NCI-H2107 treated with DMSO at 0.1 percent for 48 hours (cell line): ENCODE data around the gene LGALS1.
A peak's percentile ranks its signal among the peaks of the same experiment; 100 is the strongest.
"Not testable (repeated sequence)": the region's sequence is repeated elsewhere in the genome, so short reads cannot be mapped to it uniquely, and the experiment has no call there.

ENCODE experiments used
- DNase-seq: peaks from one replicate; lab custom pipeline; 2025; ENCODE audit not compliant: unreplicated experiment; lab: John Stamatoyannopoulos, UW

The LGALS1 gene

DNA sequence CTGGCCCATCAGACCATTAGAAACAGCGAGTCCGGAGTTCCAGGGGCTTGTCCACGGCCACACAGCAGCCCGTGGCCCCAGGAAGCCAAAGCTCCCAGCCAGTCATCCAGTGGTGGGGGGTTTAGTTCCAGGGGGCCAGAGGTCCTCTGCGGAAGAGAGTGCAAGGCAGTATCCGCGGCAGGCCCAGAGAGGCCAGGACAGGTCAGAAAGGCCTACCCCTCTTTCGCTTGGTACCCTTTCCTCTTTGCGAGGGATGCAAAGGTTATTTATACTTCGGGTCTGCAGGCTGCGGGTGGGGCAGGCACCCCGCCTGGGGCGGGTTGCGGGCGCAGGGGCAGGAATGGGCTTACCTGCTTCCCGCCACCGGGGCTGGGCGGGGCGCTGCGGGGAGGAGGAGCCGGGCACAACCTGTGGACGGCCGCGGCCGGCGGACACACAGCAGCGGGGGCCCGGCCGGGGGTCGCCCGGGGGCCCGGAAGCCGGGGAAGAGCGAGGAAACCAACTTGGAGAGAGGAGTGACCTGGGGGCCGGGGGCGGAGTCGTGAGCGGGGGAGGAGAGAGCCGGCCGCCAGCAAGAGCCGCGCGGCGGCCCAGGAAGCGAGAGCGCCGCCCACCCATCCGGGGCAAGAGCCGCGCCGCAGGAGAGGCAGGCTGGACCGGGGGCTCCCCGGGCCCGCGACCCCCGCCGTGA is 36.2 kb upstream of the LGALS1 start, which contains the start of gene SH3BP1:
Gene SH3BP1, plus strand, starts transcription at position 600 of the 691 bp plus-strand sequence. CDS start 119 bp downstream, outside the sequence.
- DNase-seq = no peak

DNA sequence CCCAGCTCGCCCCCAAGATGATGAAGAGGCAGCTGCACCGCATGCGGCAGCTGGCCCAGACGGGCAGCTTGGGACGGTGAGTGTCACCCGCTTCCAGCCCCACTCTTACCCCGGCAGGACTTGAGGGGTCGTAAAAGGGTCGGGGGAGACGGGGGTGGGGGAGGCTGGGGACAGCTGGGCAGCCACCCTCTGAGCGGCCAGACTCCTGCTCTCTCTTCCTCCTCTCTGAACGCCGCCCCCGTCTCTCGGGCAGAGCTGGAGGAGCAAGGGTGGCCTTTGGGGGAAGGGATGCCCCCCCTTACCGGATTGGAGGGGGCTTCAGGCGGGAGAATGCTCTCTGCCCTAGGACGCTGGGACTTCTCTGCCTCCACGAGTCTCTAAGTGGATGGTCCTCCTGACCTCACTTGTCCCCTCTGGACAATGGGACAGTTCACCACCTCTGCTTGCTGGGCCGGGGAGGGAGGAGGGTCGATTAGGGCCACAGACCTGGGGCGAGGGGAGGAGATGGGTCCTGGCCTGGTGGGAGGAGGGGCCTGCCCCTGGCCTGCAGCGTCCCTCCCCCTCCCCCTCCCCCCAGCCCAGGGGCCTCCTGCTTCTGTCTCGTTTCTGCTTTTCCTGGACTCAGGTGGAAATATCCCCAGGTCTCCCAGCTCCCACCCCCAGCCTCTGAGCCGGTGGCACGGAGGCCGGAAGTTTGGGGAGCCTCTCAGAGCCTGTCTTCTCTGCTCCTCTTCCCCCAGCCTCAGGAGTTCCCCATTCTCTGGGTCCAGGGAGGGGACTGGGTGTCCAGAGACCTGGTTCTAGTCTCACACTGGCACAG is 35.5 kb upstream of the LGALS1 start:
- no peak for DNase-seq

DNA sequence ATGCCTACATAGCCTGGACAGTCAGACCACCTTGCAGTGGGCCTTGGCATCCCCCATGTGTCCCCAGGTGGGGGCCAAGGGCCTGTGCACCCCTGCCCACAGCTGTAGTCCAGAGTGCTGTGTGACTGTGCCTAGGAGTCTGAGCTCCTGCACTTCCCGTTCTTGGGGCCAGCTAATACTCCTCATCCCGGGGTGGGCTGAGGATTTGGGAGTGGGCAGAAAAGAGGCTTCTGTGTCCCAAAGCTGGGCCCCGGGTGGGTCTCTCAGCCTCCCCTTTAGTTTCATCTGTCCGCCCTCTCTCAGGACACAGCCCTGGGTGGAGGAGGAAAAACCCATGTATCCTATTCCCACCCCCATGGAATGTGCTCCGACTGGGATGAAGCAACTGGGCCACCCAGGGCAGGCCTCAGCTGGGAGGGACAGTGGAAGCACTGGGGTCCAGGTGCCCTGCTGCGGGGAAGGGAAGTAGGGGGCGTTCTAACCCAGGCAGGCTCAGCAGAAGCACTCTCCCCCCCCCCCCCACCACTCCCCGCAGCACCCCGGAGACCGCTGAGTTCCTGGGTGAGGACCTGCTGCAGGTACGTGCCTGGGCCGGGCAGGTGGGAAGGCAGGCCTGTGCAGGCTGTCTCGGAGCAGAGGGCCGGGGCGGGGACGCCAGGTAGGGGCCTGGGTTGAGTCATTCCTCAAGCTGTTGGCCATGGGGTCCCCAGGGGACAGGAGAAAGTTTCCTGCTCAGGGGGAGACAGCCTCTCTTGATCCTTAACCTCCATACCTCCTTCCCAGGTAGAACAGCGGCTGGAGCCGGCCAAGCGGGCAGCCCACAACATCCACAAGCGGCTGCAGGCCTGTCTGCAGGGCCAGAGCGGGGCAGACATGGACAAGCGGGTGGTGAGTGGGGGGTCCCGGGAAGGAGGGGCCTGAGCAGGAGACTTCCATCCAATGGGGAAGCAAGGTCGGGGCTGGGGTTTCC is 34.6 kb upstream of the LGALS1 start:
- DNase-seq = no peak

DNA sequence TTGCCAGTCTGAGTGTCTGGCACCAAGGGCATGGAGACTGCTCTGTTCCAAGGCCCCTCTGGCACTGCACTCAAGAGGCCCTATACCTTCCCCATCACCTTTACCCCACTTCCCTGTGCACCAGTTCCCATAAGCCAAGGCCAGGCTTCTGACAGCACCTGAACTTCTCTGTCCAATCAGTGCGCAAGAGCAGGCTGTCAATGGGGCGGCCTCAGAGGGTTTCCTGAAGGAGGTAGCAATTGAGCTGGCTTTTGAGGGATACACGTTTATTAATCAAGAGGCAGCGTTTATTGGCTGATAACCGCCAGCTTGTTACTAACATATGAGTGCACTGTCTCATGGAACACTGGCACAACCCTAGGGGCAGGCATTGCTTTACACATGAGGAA is 33.9 kb upstream of the LGALS1 start:
- no peak for DNase-seq

DNA sequence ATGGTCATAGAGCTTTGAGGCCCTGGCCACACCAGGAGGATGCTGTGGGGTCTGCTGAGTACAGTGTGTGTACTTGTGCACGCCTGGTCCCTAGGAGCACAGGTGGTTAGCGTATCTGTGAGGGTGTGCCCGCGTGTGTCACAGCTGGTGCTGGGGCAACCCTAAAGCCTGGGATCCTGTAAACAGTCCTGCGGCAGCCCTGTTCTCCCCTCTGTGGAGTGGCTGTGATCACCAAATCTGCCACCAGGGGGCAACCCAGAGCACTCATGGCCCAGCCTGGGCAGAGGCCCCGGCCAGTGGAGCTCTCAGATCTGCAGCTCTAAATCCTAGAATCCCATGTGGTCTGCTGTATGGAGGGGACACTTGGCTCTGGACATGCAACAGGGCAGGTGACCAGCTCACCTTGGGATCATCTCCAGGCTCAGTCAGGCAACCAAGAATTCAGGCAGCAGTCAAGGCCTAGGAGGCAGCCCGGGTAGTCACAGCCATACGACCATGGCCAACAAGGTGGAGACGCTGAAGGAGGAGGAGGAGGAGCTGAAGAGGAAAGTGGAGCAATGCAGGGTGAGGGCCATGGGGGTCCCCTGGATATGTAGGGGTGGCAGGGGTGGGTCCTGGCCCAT is 32.1 kb upstream of the LGALS1 start:
- DNase-seq = peak; percentile 6

DNA sequence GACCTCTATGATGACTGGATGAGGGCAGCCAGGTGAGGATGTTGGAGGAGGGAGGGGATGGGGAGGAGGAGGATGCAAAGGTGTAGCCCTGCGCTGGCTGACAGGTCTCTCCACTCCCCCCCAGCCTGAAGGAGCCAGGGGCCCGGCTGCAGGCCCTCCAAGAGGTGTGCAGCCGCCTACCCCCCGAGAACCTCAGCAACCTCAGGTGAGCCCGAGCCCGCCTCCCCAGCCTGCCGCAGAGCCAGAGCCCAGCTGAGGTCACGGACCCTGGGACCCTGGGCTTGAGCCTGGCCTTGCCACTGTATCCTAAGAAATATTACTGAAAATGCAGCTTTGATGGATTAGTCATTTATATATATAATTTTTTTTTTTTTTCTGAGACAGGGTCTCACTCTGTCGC is 28.1 kb upstream of the LGALS1 start:
- DNase-seq = no peak

DNA sequence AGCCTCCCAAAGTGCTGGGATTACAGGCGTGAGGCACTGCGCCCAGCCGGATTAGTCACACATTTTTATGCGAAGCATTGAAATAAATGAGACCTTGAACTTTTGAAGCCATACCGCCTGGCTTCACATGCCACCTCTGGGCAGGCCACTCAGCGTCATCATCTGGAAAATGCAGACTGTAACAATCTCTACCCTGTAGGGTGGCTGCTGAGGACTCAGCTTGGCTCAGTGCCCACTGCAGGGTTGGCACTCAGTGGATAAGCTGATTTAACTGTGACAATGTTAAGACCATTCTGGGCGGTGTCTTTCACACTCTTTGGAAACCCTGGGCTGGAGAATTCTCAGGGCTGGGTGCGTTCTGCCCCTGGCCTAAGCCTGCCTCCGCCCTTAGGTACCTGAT is 27.5 kb upstream of the LGALS1 start:
- DNase-seq = no peak

DNA sequence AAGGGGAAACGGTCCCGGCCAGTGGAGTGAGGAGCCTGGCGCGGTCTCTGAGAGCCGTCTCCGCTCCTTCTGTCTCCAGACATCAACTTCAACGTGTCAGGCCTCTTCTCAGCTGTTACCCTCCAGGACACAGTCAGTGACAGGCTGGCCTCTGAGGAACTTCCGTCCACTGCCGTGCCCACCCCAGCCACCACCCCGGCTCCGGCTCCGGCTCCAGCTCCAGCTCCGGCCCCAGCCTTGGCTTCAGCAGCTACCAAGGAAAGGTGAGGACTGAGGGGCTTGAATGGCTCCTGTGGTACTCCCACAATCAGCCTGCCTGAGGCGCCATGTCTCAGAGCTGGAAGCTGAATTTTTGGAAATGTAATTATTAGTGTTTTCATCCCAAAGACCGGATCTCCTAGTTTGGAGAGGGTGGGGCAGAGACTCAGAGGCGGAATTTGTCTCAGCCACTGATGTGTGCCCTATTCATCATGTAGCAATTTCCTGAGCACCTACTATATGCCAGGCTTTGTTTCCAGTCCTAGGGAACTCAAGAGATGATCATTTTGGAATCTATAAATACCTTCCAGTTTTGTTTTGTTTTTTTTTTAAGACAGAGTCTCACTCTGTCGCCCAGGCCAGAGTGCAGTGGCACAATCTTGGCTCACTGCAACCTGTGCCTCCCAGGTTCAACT is 24.8 kb upstream of the LGALS1 start:
- DNase-seq = no peak

DNA sequence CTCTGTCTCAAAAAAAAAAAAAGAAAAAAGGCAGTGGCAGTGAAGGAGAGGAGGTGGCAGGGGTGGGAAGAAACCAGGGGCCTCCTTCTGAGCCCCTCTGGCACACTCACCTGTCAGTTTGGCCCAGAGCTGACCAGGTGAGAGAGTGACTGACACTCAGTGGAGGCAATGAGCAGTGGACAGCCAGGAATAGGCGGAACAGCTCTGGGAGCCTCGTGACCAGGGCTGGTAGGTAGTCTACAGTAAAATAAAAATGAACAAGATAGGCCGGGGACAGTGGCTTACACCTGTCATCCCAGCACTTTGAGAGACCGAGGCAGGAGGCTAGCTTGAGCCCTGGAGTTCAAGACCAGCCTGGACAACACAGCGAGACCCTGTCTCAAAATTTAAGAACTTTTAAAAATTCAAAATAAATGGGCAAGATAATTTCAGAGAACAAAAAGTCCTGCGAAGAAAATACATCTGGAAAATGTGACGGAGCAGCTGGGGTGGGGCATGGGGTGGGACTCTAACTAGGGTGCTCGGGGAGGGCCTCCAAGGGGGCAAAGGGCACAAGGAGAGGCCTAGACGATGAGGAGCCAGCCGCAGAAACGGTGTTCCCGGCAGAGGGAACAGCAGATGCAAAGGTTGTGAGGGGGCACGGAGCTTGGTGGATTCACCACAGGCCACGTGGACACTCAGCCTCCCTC is 20.7 kb upstream of the LGALS1 start:
- no peak for DNase-seq

DNA sequence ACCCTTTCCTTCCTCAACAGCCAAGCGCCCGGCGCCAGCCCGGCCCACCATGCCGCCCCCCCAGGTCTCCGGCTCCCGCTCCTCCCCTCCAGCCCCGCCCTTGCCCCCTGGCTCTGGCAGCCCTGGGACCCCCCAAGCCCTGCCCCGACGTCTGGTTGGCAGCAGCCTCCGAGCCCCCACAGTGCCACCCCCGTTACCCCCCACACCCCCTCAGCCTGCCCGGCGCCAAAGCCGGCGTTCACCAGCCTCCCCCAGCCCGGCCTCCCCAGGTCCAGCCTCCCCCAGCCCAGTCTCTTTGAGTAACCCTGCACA is 20.2 kb upstream of the LGALS1 start:
- DNase-seq = no peak

DNA sequence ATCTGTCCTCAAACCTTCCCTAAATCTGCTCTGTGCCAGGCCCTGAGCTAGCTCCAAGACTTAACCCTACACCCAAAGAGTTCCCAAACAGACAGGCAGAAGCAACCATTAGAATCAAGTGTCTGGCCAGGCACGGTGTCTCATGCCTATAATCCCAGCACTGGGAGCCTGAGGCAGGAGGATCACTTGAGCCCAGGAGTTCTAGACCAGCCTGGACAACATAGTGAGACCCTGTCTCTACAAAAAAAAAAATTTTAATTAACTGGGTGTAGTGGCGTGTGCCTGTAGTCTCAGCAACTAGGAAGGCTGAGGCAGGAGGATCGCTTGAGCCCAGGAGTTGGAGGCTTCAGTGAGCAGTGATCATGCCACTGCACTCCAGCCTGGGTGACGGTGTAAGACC is 18.9 kb upstream of the LGALS1 start:
- DNase-seq = not testable (repeated sequence)

DNA sequence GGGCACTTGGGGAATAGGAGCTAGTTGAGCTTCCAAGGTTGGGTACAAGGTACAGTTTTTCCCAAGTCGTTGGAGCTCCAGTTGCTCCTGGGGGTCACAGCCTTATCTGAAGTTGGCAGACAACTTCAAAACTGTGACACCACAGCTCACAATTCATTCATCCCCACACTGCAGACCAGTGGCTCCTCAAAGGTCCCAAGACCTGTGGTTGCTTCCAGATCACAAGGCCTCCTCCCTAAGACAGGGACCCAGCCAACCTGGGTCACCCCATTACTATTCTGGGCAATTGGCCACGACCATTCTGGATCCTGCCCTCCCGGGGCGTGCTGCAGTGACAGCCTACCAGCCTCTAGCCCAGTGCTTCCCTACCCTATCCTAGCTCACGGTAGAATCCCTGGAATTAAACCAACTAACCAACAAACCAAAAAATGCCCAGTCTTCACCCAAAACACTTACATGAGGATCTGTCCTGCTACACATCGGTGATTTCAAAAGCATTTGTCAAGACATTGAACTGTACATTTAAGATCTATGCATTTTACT is 17.8 kb upstream of the LGALS1 start:
- no peak for DNase-seq

DNA sequence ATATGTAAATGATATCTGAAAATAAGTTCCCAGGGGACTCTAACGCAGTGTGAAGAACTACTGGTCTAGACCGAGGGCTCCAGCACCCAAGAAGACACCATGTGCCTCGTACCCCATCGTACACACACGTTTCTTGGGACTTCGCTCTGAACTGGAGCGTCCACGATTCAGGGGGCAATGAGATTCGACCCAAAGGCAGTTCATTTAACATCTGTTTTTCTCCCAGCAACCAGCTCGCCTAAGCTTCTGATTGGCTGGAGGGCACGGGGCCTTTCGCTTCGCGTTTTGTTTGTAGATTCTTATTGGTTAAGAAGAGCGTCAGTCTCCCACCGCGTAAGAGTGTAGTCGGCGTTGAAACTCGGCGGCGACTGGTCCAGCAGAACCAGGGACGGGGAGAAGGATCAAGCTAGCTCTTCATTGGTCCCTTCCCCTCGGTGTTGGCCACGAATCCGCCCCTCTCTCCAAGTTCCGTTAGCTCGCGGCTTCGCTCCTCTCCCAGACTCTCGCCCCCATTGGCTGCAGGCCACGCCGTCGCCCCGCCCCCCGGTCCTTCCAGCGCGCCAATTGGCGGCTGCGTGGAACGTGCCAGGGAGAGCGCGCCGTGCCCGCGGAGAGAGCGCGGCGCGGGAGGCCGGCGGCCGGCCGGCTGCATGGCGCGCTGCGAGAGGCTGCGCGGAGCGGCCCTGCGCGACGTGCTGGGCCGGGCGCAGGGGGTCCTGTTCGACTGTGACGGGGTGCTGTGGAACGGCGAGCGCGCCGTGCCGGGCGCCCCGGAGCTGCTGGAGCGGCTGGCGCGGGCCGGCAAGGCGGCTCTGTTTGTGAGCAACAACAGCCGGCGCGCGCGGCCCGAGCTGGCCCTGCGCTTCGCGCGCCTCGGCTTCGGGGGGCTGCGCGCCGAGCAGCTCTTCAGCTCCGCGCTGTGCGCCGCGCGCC is 17.0 kb upstream of the LGALS1 start, which contains the start of gene PDXP:
Gene PDXP, plus strand, starts transcription at position 591 of the 933 bp plus-strand sequence. Its CDS starts 60 bp downstream, at position 651.
- DNase-seq = peak; percentile 96

DNA sequence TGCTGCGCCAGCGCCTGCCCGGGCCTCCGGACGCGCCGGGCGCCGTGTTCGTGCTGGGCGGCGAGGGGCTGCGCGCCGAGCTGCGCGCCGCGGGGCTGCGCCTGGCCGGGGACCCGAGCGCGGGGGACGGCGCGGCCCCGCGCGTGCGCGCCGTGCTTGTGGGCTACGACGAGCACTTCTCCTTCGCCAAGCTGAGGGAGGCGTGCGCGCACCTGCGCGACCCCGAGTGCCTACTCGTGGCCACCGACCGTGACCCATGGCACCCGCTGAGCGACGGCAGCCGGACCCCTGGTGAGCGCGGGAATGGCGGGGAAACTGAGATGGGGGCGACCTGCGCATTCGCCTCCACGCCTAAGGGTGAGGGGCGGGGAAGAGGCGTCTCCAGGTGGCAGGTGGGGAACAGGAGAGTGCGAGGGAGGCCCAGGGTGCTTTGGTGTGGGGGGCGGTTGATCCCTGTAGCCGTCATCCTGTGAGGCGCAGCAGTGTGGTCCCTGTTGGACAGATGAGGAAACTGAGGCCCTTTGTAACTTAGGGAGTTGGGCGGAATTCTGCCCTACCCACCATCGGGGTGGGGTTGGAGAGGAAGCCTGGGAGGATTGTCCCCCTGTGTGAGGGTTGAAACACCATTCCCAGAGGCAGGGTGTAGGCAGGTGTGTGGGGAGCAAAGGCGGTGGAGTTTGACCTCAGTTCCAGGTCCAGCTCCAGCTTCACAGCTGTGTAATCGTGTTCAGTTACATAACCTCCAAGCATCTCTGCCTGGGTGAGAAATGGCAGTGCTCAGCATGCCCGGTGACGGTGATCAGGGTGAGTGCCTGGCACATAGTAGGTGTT is 16.2 kb upstream of the LGALS1 start:
- no peak for DNase-seq

DNA sequence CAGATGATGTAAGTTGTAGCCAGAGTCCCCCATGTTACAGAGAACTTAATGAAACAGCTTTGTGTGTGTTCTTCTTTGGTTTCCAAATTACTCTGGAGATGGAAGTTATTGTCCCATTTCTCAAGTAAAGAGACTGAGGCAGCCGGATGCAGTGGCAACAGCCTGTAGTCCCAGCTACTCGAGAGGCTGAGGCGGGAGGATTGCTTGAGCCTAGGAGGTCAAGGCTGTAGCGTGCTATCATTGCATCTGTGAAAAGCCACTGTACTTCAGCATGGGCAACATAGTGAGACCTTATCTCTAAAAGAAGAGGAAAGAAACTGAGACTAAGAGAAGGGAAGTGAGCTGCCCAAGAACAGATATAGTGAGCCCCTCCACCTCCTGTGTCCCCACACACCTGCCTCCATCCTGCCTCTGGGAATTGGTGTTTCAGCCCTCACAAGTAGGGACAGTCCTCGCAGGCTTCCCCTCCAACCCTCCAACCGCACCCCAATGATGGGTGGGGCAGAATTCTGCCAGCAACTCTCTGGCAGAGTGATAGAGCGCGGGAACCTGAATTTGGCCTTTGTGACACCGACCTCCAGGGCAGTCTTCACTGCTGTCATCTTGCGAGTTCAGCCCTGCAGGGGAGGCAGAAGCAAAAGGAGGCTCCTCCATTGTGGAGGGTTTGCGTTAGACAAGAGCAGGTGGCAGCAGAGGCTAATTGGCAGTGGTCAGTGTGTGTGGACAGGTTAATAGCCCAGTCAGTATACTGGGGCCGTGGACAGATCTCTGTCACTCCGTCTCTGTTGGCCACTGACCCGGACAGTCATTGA is 15.3 kb upstream of the LGALS1 start:
- no peak for DNase-seq

DNA sequence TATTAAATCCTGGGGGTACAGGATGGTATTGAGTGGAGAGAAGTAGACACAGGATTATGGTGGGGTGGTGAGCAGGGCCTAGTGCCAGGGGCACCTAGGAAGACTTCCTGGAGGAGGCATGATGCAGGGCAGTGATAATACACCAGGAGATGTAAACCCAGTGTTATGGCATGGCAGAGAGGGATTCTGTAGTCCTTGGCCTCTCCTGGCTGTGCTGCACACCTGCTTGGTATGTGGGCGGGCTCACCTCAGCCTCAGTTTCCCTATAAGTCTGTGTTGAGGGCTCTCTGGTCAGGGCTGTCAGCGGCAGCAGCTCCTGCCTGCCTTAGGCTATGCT is 14.8 kb upstream of the LGALS1 start:
- DNase-seq = no peak
